ENCODE results near the gene MMP3. TPM values are rescaled to one million over a fixed set of nuclear protein-coding genes. Genes with fewer than 3 reads are reported as not detected.

Gene MMP3
- total and polyA plus RNA-seq, 4 donors: not detected

- Histone ChIP-seq H3K4me3 (ENCODE audit: low read depth in 1 of 3, low read length in 3 of 3) (no peak within 1 kb of the TSS), H3K27ac (ENCODE audit: low read depth in 1 of 2, low read length in 2 of 2) (no peak within 1 kb of the TSS), H3K9ac (ENCODE audit: low read depth in 1 of 2, low read length in 2 of 2) (no peak within 1 kb of the TSS), H3K27me3 (ENCODE audit: control insufficient read depth in 4 of 4, insufficient read depth in 4 of 4, low read length in 3 of 4) (peaks cover 0 to 3% (median 0%) of the 10 kb centered on the region in 4 donors), H3K36me3 (ENCODE audit: control insufficient read depth in 4 of 4, insufficient read depth in 3 of 4, low read depth in 1 of 4, low read length in 3 of 4) (no peaks in the 10 kb centered on the region), H3K9me3 (ENCODE audit: control insufficient read depth in 4 of 4, low read length in 3 of 4) (no peaks in the 10 kb centered on the region), H3K4me1 (ENCODE audit: control insufficient read depth in 4 of 4, insufficient read depth in 4 of 4, low read length in 3 of 4) (no peaks in the 10 kb centered on the region)
- 83% methylated on average over 7 of the region's 7 CpGs for WGBS
- TF ChIP-seq GABPA (IDR thresholded peaks at IDR 0.05 in 1 of 2, conservative IDR thresholded peaks at IDR 0.05 in 1 of 2): no peak
- TF ChIP-seq, protein P1, sequence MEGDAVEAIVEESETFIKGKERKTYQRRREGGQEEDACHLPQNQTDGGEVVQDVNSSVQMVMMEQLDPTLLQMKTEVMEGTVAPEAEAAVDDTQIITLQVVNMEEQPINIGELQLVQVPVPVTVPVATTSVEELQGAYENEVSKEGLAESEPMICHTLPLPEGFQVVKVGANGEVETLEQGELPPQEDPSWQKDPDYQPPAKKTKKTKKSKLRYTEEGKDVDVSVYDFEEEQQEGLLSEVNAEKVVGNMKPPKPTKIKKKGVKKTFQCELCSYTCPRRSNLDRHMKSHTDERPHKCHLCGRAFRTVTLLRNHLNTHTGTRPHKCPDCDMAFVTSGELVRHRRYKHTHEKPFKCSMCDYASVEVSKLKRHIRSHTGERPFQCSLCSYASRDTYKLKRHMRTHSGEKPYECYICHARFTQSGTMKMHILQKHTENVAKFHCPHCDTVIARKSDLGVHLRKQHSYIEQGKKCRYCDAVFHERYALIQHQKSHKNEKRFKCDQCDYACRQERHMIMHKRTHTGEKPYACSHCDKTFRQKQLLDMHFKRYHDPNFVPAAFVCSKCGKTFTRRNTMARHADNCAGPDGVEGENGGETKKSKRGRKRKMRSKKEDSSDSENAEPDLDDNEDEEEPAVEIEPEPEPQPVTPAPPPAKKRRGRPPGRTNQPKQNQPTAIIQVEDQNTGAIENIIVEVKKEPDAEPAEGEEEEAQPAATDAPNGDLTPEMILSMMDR (IDR thresholded peaks at IDR 0.05; ENCODE audit: low read depth, low read length, missing input control): no peak
- TF ChIP-seq RAD21 (IDR thresholded peaks at IDR 0.05): no peak
- TF ChIP-seq REST (IDR thresholded peaks at IDR 0.05): no peak
- DNase-seq (ENCODE audit: low spot score): no peak
Measured at GRCh38 chr11:102798012-102798746, 45.2 kb downstream of the MMP3 start, which contains the start of gene MMP1. TSS of gene MMP1 (minus strand) at chr11:102798160. CDS start at chr11:102798092, 68 bp downstream.

- no peak for DNase-seq (ENCODE audit: low spot score)
- H3K4me3 ChIP-seq (ENCODE audit: low read depth in 1 of 3, low read length in 3 of 3): no peak overlapping the region
- no peaks in the 10 kb centered on the region for H3K4me1 ChIP-seq (ENCODE audit: control insufficient read depth in 4 of 4, insufficient read depth in 4 of 4, low read length in 3 of 4)
- no peak overlapping the region for H3K9ac ChIP-seq (ENCODE audit: low read depth in 1 of 2, low read length in 2 of 2)
- no peak for TF ChIP-seq GABPA (IDR thresholded peaks at IDR 0.05 in 1 of 2, conservative IDR thresholded peaks at IDR 0.05 in 1 of 2)
- TF ChIP-seq HNF4G (IDR thresholded peaks at IDR 0.05): no peak
- TF ChIP-seq EGR1 (IDR thresholded peaks at IDR 0.05; ENCODE audit: low read depth in 2 of 2): no peak
- TF ChIP-seq RAD21 (IDR thresholded peaks at IDR 0.05): no peak
- TF ChIP-seq, protein P2, sequence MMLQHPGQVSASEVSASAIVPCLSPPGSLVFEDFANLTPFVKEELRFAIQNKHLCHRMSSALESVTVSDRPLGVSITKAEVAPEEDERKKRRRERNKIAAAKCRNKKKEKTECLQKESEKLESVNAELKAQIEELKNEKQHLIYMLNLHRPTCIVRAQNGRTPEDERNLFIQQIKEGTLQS (IDR thresholded peaks at IDR 0.05): no peak
- no peak for TF ChIP-seq NR2F2 (IDR thresholded peaks at IDR 0.05)
- no peak for TF ChIP-seq RXRA (IDR thresholded peaks at IDR 0.05)
- TF ChIP-seq, protein P1 (IDR thresholded peaks at IDR 0.05; ENCODE audit: low read depth, low read length, missing input control): no peak
- no peak for TF ChIP-seq HNF4A (conservative IDR thresholded peaks at IDR 0.05)
- no peak for TF ChIP-seq JUND (IDR thresholded peaks at IDR 0.05)
- no peak for TF ChIP-seq TAF1 (conservative IDR thresholded peaks at IDR 0.05)
- no peak for TF ChIP-seq FOXA1 (IDR thresholded peaks at IDR 0.05)
- no peak overlapping the region for H3K27ac ChIP-seq (ENCODE audit: low read depth in 1 of 2, low read length in 2 of 2)
- H3K27me3 ChIP-seq (ENCODE audit: control insufficient read depth in 4 of 4, insufficient read depth in 4 of 4, low read length in 3 of 4): no peaks in the 10 kb centered on the region
- no peaks in the 10 kb centered on the region for H3K9me3 ChIP-seq (ENCODE audit: control insufficient read depth in 4 of 4, low read length in 3 of 4)
- H3K36me3 ChIP-seq (ENCODE audit: control insufficient read depth in 4 of 4, insufficient read depth in 3 of 4, low read depth in 1 of 4, low read length in 3 of 4): no peaks in the 10 kb centered on the region
Measured at GRCh38 chr11:102794382-102794781, 49.0 kb downstream of the MMP3 start.

Measured in liver (tissue), 9 donors.